B cell (primary cell): ENCODE data around the gene GOLGA8M.
"Not testable (repeated sequence)": the region's sequence is repeated elsewhere in the genome, so short reads cannot be mapped to it uniquely, and the experiment has no call there.

Source experiments
- CTCF ChIP-seq: fragments of 200-600 bp; IDR thresholded peaks from one replicate; pipeline ENCODE4 v1.8.0; 2022; ENCODE audit warnings: antibody characterized with exemption, mild to moderate bottlenecking
- EZH2 ChIP-seq: IDR thresholded peaks from 2 replicates; pipeline ENCODE4 v1.6.1; 2012; ENCODE audit warnings: borderline replicate concordance, low read depth, mild to moderate bottlenecking, moderate library complexity, low read length; ENCODE audit not compliant: insufficient read depth, poor library complexity, severe bottlenecking

- not testable (repeated sequence) for TF ChIP-seq CTCF, EZH2
Observed at GRCh38 chr15:28664575-28664974, 47.6 kb downstream of the GOLGA8M start.
